ENCODE data around the gene FLG2.

DNA sequence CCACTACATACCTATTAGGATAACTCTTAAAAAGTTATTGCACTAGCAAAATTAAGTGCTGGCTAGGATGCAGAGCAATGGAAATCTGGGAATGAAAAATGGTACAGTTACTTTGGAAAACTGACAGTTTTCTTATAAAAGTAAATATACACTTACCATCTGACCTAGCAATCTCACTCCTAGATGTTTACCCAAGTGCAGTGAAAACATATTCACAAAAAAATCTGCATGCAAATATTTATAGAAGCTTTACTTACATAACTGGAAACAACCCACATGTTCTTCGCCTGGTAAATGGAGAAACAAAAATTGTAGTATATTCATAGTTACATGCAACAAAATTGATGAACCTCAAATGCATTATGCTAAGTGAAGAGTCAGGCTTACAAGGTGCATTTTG lies 12.9 kb upstream of the FLG2 start:
- TF ChIP-seq, protein P1, sequence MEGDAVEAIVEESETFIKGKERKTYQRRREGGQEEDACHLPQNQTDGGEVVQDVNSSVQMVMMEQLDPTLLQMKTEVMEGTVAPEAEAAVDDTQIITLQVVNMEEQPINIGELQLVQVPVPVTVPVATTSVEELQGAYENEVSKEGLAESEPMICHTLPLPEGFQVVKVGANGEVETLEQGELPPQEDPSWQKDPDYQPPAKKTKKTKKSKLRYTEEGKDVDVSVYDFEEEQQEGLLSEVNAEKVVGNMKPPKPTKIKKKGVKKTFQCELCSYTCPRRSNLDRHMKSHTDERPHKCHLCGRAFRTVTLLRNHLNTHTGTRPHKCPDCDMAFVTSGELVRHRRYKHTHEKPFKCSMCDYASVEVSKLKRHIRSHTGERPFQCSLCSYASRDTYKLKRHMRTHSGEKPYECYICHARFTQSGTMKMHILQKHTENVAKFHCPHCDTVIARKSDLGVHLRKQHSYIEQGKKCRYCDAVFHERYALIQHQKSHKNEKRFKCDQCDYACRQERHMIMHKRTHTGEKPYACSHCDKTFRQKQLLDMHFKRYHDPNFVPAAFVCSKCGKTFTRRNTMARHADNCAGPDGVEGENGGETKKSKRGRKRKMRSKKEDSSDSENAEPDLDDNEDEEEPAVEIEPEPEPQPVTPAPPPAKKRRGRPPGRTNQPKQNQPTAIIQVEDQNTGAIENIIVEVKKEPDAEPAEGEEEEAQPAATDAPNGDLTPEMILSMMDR (optimal IDR thresholded peaks at IDR 0.05 in 1 of 3, IDR thresholded peaks at IDR 0.05 in 1 of 3, conservative IDR thresholded peaks at IDR 0.05 in 1 of 3; ENCODE audit: extremely low read depth in 1 of 3, insufficient read depth in 2 of 3, low read length in 3 of 3) = no peak
- TF ChIP-seq EZH2 (IDR thresholded peaks at IDR 0.05; ENCODE audit: low read length) = no peak

Data from keratinocyte (primary cell).